ENCODE measurements around the gene YPEL1.

YPEL1 gene

GRCh38 chr22:21735200-21736083, at the start of gene YPEL1:
YPEL1 (minus strand) TSS chr22:21735794; CDS start chr22:21710744, 25,050 bp downstream.
- FAIRE-seq = no peak

GRCh38 chr22:21780259-21780658, 44.7 kb upstream of the YPEL1 start:
- no peak for FAIRE-seq

GRCh38 chr22:21779444-21779843, 43.9 kb upstream of the YPEL1 start:
- FAIRE-seq = no peak

- no peak for FAIRE-seq
Observed at GRCh38 chr22:21778705-21779363, 43.2 kb upstream of the YPEL1 start.

GRCh38 chr22:21771631-21771976, 36.0 kb upstream of the YPEL1 start:
- FAIRE-seq = no peak

GRCh38 chr22:21768435-21768834, 32.8 kb upstream of the YPEL1 start:
- FAIRE-seq = no peak

GRCh38 chr22:21766691-21767462, 31.3 kb upstream of the YPEL1 start:
- no peak for FAIRE-seq

- FAIRE-seq = no peak
Observed at GRCh38 chr22:21765909-21766529, 30.4 kb upstream of the YPEL1 start.

GRCh38 chr22:21764038-21764804, 28.6 kb upstream of the YPEL1 start:
- FAIRE-seq = no peak

GRCh38 chr22:21762712-21763581, 27.4 kb upstream of the YPEL1 start:
- no peak for FAIRE-seq

- no peak for FAIRE-seq
Observed at GRCh38 chr22:21761994-21762680, 26.5 kb upstream of the YPEL1 start.

GRCh38 chr22:21761086-21761485, 25.5 kb upstream of the YPEL1 start:
- FAIRE-seq = no peak

GRCh38 chr22:21760640-21761039, 25.0 kb upstream of the YPEL1 start:
- no peak for FAIRE-seq

GRCh38 chr22:21759646-21760376, 24.2 kb upstream of the YPEL1 start:
- no peak for FAIRE-seq

GRCh38 chr22:21759093-21759492, 23.5 kb upstream of the YPEL1 start:
- no peak for FAIRE-seq

GRCh38 chr22:21758091-21758864, 22.7 kb upstream of the YPEL1 start:
- FAIRE-seq = no peak

- no peak for FAIRE-seq
Observed at GRCh38 chr22:21755851-21756284, 20.3 kb upstream of the YPEL1 start.

GRCh38 chr22:21754523-21754922, 18.9 kb upstream of the YPEL1 start:
- no peak for FAIRE-seq

All from A204.1 (cell line).